ENCODE measurements around the gene CTBP1. TPM values are rescaled to one million over a fixed set of nuclear protein-coding genes. Genes with fewer than 3 reads are reported as not detected.

CTBP1 gene
- total RNA-seq, 1 experiment from 2014 or later = 178 TPM

- in situ Hi-C loops (cut with HindIII; ENCODE audit: low pct_unique_long_range_greater_than_20kb, low sequenced_read_pairs) = no loop called here
- no peak for DNase-seq (ENCODE audit: low read depth)
These were observed 30.0 kb downstream of the CTBP1 start for GRCh38 chr4:1218634-1219565.

GRCh38 chr4:1217366-1217765, 31.6 kb downstream of the CTBP1 start:
- no peak for DNase-seq (ENCODE audit: low read depth)
- in situ Hi-C loops (cut with HindIII; ENCODE audit: low pct_unique_long_range_greater_than_20kb, low sequenced_read_pairs) = no loop called here

GRCh38 chr4:1216869-1217294, 32.0 kb downstream of the CTBP1 start:
- in situ Hi-C loops (cut with HindIII; ENCODE audit: low pct_unique_long_range_greater_than_20kb, low sequenced_read_pairs) = no loop called here
- DNase-seq (ENCODE audit: low read depth) = no peak

DNA sequence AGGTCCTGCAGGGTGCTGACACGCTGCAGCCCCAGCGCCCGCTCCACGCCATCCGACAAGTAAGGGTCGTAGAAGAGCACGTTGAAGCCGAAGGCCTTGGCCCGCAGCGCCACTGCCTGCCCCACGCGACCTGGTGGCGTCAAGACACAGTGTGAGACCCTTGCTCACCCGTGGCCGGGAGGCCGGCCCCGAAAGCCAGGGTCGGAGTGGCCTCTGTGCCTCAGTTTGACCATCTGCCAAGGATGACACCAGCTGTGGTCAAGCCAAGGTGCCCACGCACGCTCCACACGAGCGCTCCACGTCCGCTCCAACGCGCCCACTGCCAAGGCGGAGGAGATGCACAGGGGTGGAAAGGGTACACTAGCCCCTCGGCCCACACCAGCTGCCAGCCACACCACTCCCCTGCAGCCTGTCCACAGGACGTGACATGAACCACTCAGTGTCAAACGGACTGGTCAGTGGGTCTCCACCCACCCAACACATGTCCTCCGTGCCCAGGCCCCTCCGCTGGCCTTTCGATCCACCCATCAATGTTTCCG, 32.8 kb downstream of the CTBP1 start:
- no peak for DNase-seq (ENCODE audit: low read depth)
- in situ Hi-C loops (cut with HindIII; ENCODE audit: low pct_unique_long_range_greater_than_20kb, low sequenced_read_pairs) = no loop called here

DNA sequence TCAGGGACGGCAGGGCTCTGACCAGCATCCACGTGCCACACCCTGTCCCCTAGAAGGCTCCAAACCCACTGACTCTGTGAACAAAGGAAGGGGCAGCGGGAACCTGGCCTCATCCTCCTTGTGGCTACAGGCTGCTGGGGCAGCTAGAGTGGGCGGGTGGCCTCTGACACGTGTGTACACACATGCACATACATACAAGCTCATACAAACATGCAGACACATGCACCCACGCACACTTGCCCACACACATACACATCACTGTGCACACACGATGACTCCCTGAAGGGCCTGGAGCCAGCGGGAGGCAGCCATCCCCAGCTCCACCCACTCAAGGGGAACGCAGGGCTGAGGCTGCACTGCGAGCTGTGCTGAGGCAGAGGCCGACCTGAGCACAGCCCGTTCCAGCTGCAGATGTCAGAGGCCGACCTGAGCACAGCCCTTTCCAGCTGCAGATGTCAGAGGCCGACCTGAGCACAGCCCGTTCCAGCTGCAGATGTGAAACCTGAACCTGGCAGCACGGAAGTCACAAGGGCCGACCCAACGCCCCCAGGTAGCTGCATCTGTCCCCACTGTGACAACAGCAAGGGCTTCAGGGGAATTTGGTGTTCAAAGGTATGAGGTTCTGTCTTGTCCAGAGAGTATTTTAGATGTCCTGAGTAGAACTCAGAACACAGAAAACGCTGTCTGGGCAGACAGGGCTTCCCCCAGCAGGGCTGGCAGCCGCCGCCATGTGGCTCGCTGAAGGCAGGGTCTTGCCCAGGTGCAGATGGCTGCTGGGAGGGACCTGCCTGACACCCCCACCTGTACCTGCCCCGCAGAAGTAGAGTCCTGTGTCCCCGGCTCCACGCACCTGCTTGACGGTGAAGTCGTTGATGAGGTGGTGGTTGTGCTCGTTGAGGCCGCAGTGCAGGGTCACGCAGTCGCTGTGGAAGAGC, 33.5 kb downstream of the CTBP1 start:
- in situ Hi-C loops (cut with HindIII; ENCODE audit: low pct_unique_long_range_greater_than_20kb, low sequenced_read_pairs) = no loop called here
- DNase-seq (ENCODE audit: low read depth) = no peak

- in situ Hi-C loops (cut with HindIII; ENCODE audit: low pct_unique_long_range_greater_than_20kb, low sequenced_read_pairs) = no loop called here
These were observed 34.5 kb downstream of the CTBP1 start for GRCh38 chr4:1214101-1215095.

GRCh38 chr4:1213336-1213995, 35.5 kb downstream of the CTBP1 start:
- DNase-seq (ENCODE audit: low read depth) = no peak
- in situ Hi-C loops (cut with HindIII; ENCODE audit: low pct_unique_long_range_greater_than_20kb, low sequenced_read_pairs) = no loop called here

More at GRCh38 chr4:1214101-1215095, 34.5 kb downstream of the CTBP1 start:
- no peak for DNase-seq (ENCODE audit: low read depth)

- in situ Hi-C loops (cut with HindIII; ENCODE audit: low pct_unique_long_range_greater_than_20kb, low sequenced_read_pairs) = no loop called here
These were observed 36.2 kb downstream of the CTBP1 start for GRCh38 chr4:1212546-1213335.

DNA sequence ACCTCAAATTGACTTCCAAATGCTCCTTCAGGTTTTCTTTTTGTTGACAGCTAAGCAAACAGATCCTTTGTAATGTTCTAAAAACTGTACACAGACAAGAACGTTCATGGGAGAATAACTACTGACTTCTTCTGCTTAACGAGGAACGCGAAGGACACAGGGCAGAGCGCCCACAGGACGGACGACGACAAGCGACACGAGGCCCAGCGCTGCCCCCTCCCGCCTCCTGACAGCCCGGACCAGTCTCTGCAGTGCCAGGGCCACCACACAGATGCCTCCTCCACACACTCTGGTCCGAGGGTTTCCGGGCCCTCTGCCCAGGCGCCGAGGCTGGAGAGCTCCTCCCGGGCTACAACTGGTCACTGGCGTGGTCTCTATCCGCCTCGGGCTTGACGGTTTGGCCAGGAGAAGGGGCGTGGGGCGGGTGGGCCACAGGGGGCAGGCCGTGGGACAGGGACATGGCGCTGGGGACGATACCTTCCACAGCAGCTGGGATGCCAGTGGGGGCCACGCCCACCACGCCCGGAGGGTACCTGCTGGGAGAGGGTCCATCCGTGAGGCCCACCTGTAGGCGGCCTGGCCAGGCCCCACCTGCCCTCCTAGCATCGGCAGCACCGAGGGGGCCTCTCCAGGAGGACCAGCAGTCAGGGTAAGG, 36.9 kb downstream of the CTBP1 start:
- DNase-seq (ENCODE audit: low read depth) = no peak
- in situ Hi-C loops (cut with HindIII; ENCODE audit: low pct_unique_long_range_greater_than_20kb, low sequenced_read_pairs) = no loop called here

More at GRCh38 chr4:1212546-1213335, 36.2 kb downstream of the CTBP1 start:
- DNase-seq (ENCODE audit: low read depth) = no peak

DNA sequence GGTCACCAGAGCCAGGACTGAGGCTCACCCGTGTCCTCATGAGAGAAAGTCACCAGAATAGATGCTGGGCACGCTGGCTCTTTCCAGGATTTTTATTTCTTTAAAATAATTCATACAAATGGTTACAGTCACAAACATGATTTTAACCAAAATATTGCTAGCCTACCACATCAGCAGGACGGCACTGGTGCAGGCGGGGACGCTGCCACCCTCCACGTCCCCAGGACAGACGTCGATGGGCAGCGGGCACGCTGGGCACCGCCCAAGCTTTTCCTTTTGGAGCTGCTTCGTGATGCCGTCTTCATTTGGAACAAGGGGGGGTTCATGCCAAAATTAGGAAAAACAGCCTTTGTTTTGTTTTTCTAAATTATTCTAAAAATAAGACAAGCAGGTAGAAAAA, 37.6 kb downstream of the CTBP1 start:
- no peak for DNase-seq (ENCODE audit: low read depth)
- in situ Hi-C loops (cut with HindIII; ENCODE audit: low pct_unique_long_range_greater_than_20kb, low sequenced_read_pairs) = no loop called here

DNA sequence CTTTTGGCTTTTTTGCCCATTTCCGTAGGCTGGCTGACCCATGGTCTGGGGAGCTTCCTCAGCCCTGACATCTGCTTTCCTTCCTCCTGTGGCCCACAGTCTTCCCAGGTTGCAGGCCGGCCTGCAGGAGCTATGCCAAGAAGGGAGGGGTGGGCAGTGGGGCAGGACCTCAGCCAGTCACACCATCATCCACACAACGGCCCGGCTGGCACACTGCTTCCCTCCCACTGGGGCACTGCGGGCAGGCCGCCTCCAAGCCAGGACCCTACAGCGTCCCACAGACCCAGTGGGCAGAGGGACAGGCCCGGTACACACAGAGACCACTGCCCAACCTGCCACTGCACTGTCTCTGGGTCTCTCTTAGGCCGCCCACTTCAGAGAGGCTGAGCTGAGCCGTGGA, 38.0 kb downstream of the CTBP1 start:
- in situ Hi-C loops (cut with HindIII; ENCODE audit: low pct_unique_long_range_greater_than_20kb, low sequenced_read_pairs) = no loop called here
- DNase-seq (ENCODE audit: low read depth) = no peak

GRCh38 chr4:1210241-1210841, 38.6 kb downstream of the CTBP1 start:
- in situ Hi-C loops (cut with HindIII; ENCODE audit: low pct_unique_long_range_greater_than_20kb, low sequenced_read_pairs) = no loop called here
- no peak for DNase-seq (ENCODE audit: low read depth)

GRCh38 chr4:1209821-1210220, 39.1 kb downstream of the CTBP1 start:
- in situ Hi-C loops (cut with HindIII; ENCODE audit: low pct_unique_long_range_greater_than_20kb, low sequenced_read_pairs) = no loop called here
- DNase-seq (ENCODE audit: low read depth) = no peak

DNA sequence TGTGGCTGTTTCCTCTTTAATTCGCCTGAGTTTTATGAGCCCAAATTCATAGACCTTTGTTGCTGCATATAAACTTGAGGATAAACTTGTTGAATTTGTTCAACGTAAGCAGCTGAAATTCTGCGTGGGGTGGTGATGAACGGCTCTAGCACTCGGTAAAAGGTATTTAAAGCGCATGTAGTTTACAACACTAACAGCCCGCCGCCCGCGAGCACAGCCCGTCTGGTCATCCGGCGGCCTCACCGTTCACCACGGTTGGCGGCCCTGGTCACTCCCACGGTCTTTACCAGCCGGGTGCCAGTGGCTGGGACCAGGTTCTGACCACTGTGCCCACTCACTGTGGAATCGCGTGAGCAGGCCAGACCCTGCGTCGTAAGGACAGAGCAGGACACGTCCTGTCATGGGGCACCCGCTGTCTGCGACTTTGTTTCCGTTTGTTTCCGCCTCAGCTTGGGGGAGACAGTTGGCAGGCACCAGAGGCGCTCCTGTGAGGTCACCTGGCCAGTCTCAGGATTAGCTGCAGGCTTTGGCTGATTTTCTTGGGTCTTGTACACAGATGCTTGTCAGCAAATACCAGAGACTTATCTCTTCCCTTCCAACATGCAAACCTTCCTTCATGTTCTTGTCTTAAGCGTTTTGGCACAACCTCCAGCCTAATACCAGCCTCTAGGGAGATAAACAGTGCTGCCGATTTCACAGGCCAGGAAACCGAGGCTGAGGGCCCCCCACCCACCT, 39.8 kb downstream of the CTBP1 start:
- in situ Hi-C loops (cut with HindIII; ENCODE audit: low pct_unique_long_range_greater_than_20kb, low sequenced_read_pairs) = no loop called here

More for the DNA sequence above, 39.8 kb downstream of the CTBP1 start:
- DNase-seq (ENCODE audit: low read depth) = no peak

Data from Caki2 (cell line).